ENCODE measurements around the gene ACAN. TPM values are rescaled to one million over a fixed set of nuclear protein-coding genes. Genes with fewer than 3 reads are reported as not detected.

The ACAN gene
- polyA plus RNA-seq, 3 donors = not detected

DNA sequence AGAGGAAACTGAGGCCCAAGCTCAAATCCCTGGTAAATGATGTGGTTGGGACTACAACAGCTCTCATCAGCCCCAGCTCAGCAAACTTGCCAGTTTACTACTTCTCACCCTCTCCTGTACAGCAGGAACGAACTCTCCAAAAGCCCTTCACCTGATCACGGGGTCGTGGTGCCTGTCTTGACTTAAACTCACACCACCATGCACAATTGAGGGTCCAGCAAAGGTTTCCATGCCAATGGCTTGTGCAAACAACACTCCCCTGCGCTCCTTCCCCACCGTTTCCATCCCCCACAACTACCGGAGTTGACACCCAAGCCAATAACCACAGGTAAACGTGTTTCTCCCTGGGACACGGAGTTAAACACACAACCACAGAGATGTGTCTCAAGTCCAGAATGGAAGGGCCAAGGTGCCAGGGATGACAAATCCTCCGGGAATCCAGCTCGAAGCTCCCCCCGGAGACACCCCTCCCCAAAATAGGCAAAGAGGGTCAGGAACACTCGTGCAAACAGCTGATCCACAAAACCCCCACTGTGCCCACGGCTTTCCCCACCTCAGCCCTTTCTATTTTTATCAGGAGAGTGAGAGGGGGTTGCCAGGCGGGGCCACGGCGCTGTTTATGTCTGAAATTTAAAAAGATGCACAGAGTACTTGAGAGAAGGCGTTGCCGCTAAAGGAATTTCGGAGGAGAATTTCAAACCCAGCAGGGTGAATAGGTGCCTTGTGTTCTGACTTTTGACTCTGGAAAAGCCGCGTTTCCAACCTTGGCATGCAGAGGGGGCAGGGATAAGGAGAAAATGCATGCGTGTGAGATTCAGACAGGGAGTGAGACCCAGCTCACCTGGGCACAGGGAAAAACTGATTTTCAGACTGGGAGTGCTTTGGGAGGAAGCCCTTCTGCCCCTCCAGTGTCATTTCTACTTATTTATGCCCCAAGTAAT, 10.6 kb upstream of the ACAN start:
- WGBS (ENCODE audit: insufficient coverage) = 47% methylated on average over 18 of the region's 22 CpGs
- TF ChIP-seq, protein P1, sequence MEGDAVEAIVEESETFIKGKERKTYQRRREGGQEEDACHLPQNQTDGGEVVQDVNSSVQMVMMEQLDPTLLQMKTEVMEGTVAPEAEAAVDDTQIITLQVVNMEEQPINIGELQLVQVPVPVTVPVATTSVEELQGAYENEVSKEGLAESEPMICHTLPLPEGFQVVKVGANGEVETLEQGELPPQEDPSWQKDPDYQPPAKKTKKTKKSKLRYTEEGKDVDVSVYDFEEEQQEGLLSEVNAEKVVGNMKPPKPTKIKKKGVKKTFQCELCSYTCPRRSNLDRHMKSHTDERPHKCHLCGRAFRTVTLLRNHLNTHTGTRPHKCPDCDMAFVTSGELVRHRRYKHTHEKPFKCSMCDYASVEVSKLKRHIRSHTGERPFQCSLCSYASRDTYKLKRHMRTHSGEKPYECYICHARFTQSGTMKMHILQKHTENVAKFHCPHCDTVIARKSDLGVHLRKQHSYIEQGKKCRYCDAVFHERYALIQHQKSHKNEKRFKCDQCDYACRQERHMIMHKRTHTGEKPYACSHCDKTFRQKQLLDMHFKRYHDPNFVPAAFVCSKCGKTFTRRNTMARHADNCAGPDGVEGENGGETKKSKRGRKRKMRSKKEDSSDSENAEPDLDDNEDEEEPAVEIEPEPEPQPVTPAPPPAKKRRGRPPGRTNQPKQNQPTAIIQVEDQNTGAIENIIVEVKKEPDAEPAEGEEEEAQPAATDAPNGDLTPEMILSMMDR (IDR thresholded peaks at IDR 0.05) = no peak
- Mint-ChIP-seq H3K9me3 (peaks cover 0 to 6% (median 3%) of the 10 kb centered on the region in 7 donors), H3K36me3 (no peaks in the 10 kb centered on the region), H3K27me3 (ENCODE audit: low read depth in 3 of 3) (peaks cover 29 to 42% (median 32%) of the 10 kb centered on the region in 3 donors), H3K4me1 (no peaks in the 10 kb centered on the region), H3K27ac (no peak overlapping the region), H3K4me3 (peak overlapping the region in 1 of 2 donors; percentile 5)
- H3K9ac ChIP-seq (ENCODE audit: insufficient read depth, low read length, poor library complexity, severe bottlenecking) = no peak overlapping the region
- no peaks in the 10 kb centered on the region for H3K9me3 ChIP-seq (replicated peaks in 1 of 2; ENCODE audit: control insufficient read depth in 1 of 2, insufficient read depth in 1 of 2, low read length in 2 of 2)
- no peak overlapping the region for H2AFZ ChIP-seq (ENCODE audit: insufficient read depth, low read depth, low read length, poor library complexity, severe bottlenecking)
- no peaks in the 10 kb centered on the region for H4K20me1 ChIP-seq (ENCODE audit: insufficient read depth, low read length)
- no peak for DNase-seq
- H3K79me2 ChIP-seq (ENCODE audit: insufficient read depth, low read length) = no peaks in the 10 kb centered on the region
- no peak overlapping the region for H3K4me3 ChIP-seq (replicated peaks in 1 of 3; ENCODE audit: low read depth in 2 of 3, low read length in 3 of 3)
- H3K4me2 ChIP-seq (replicated peaks; ENCODE audit: extremely low read depth, low read length, poor library complexity, severe bottlenecking) = no peak overlapping the region
- H3K27ac ChIP-seq (ENCODE audit: low read depth in 1 of 2, low read length in 2 of 2) = no peak overlapping the region
- no peaks in the 10 kb centered on the region for H3K4me1 ChIP-seq (ENCODE audit: control insufficient read depth in 1 of 2, insufficient read depth in 2 of 2, low read length in 2 of 2)
- intact Hi-C loops (cut with micrococcal nuclease) = no loop called here
- peaks cover 2 to 17% of the 10 kb centered on the region in 2 donors for H3K27me3 ChIP-seq (ENCODE audit: control insufficient read depth in 2 of 2, insufficient read depth in 2 of 2, low read length in 2 of 2)
- H3K36me3 ChIP-seq (replicated peaks in 1 of 2; ENCODE audit: control insufficient read depth in 1 of 2, insufficient read depth in 2 of 2, low read length in 2 of 2) = no peaks in the 10 kb centered on the region

GRCh38 chr15:88794001-88794400, 9.2 kb upstream of the ACAN start:
- peaks cover 30 to 41% (median 31%) of the 10 kb centered on the region in 3 donors for H3K27me3 Mint-ChIP-seq (ENCODE audit: low read depth in 3 of 3)
- Histone ChIP-seq H3K27me3 (ENCODE audit: control insufficient read depth in 2 of 2, insufficient read depth in 2 of 2, low read length in 2 of 2) (peaks cover 2 to 17% of the 10 kb centered on the region in 2 donors), H3K4me3 (replicated peaks in 1 of 3; ENCODE audit: low read depth in 2 of 3, low read length in 3 of 3) (no peak overlapping the region), H3K36me3 (replicated peaks in 1 of 2; ENCODE audit: control insufficient read depth in 1 of 2, insufficient read depth in 2 of 2, low read length in 2 of 2) (no peaks in the 10 kb centered on the region), H3K4me1 (ENCODE audit: control insufficient read depth in 1 of 2, insufficient read depth in 2 of 2, low read length in 2 of 2) (no peaks in the 10 kb centered on the region), H4K20me1 (ENCODE audit: insufficient read depth, low read length) (no peaks in the 10 kb centered on the region), H3K4me2 (replicated peaks; ENCODE audit: extremely low read depth, low read length, poor library complexity, severe bottlenecking) (no peak overlapping the region), H2AFZ (ENCODE audit: insufficient read depth, low read depth, low read length, poor library complexity, severe bottlenecking) (no peak overlapping the region), H3K9ac (ENCODE audit: insufficient read depth, low read length, poor library complexity, severe bottlenecking) (no peak overlapping the region), H3K9me3 (replicated peaks in 1 of 2; ENCODE audit: control insufficient read depth in 1 of 2, insufficient read depth in 1 of 2, low read length in 2 of 2) (no peaks in the 10 kb centered on the region), H3K27ac (ENCODE audit: low read depth in 1 of 2, low read length in 2 of 2) (no peak overlapping the region), H3K79me2 (ENCODE audit: insufficient read depth, low read length) (no peaks in the 10 kb centered on the region)
- no peak for DNase-seq
- H3K36me3 Mint-ChIP-seq = no peaks in the 10 kb centered on the region
- H3K4me3 Mint-ChIP-seq = no peak overlapping the region
- intact Hi-C loops (cut with micrococcal nuclease) = no loop called here
- H3K27ac Mint-ChIP-seq = no peak overlapping the region
- TF ChIP-seq, protein P1 (IDR thresholded peaks at IDR 0.05) = no peak
- 92% methylated on average over 2 of the region's 5 CpGs for WGBS (ENCODE audit: insufficient coverage)
- H3K9me3 Mint-ChIP-seq = peaks cover 0 to 6% (median 1%) of the 10 kb centered on the region in 7 donors
- H3K4me1 Mint-ChIP-seq = no peaks in the 10 kb centered on the region

All from CD14-positive monocyte (primary cell).